Right lobe of liver (tissue), 6 donors: ENCODE results near the gene ERFE. TPM values are rescaled to one million over a fixed set of nuclear protein-coding genes. Genes with fewer than 3 reads are reported as not detected.
A peak's percentile ranks its signal among the peaks of the same experiment; 100 is the strongest.

Experiments used
- ATAC-seq, 4 donors: fragments of 200-7000 bp; cut with Tn5 transposase; one replicate each; pipeline ENCODE4 v1.9.1; 2020; ENCODE audit warnings: mild to moderate bottlenecking in 4 of 4, moderate library complexity in 4 of 4
- DNase-seq, 3 donors: peaks; one replicate each; pipeline ENCODE4 v3.0.0-alpha.2; 2020
- H3K27ac ChIP-seq, 3 donors: fragments of 200-600 bp; one replicate each; pipeline ENCODE4 v1.8.0; 2022
- H3K27me3 ChIP-seq, 2 donors: fragments of 200-600 bp; one replicate each; pipeline ENCODE4 v1.8.0; 2022
- H3K36me3 ChIP-seq, 4 donors: fragments of 200-600 bp; sonication (generic) in 1 of 4; one replicate each; pipeline versions ENCODE4 v1.5.1 to v1.8.0; 2017 to 2022; ENCODE audit warnings: control low read depth in 1 of 4
- H3K4me1 ChIP-seq, 4 donors: fragments of 200-600 bp; sonication (generic) in 1 of 4; one replicate each; pipeline versions ENCODE4 v1.5.1 to v1.8.0; 2017 to 2022; ENCODE audit warnings: control low read depth in 1 of 4
- H3K4me3 ChIP-seq, 3 donors: fragments of 200-600 bp; one replicate each; pipeline ENCODE4 v1.8.0; 2022
- H3K9me3 ChIP-seq, 4 donors: fragments of 200-600 bp; sonication (generic) in 1 of 4; one replicate each; pipeline versions ENCODE4 v1.5.1 to v1.8.0; 2017 to 2022; ENCODE audit warnings: control low read depth in 1 of 4
- POLR2A ChIP-seq: fragments of 450-650 bp; IDR thresholded peaks from one replicate; pipeline ENCODE4 v1.6.1; 2017; ENCODE audit warnings: antibody characterized with exemption, mild to moderate bottlenecking
- WGBS: methylation state at CpG from one replicate; pipeline ENCODE4 v1.1.6; 2018; ENCODE audit warnings: low coverage, low lambda C conversion rate; ENCODE audit not compliant: insufficient coverage; ENCODE audit errors: missing lambda C conversion rate; 5-methylcytosine and 5-hydroxymethylcytosine counted together
- intact Hi-C, 2 donors: fragments of 100-400 bp; cut with DNase I; formaldehyde crosslinking; loops; one replicate each; pipeline versions ENCODE4 v1.11.2 to v1.14.1; 2022
- total RNA-seq, 6 experiments: library from RNA; depleted of rRNA in 2 of 6; stranded (reverse); fragments of >200 nt in 2 of 6; fragmentation: NEBNext Ultra II Directional in 3 of 6; extraction: Animal tissue kit (Norgen Biotek cat#: 25700) in 3 of 6; gene quantifications; one replicate each; pipeline versions ENCODE4 v1.1.0 to v1.2.4, GENCODE V29; 2016 to 2023
- TF ChIP-seq, protein P1 (sequence below), 4 donors: fragments of 200-600 bp in 3 of 4; fragments of 450-650 bp in 1 of 4; IDR thresholded peaks; one replicate each; pipeline versions ENCODE4 v1.5.1 to v1.8.0; 2016 to 2022; ENCODE audit warnings: antibody characterized with exemption in 4 of 4, mild to moderate bottlenecking in 2 of 4
- donor health status: DM: no; HTN: yes; CAD: no.
- donor health status: DM: no; HTN: no; CAD: no.
- donor health status: DM: no; HTN: no; CAD: no.
- donor health status: DM: no; HTN: yes; CAD: no.
- donor health status: DM: no; HTN: yes; CAD: no.

Gene ERFE
- total RNA-seq, 6 experiments from 2014 or later, result 0.27 to 1.4 (median 0.31) TPM; not detected in 3

DNA sequence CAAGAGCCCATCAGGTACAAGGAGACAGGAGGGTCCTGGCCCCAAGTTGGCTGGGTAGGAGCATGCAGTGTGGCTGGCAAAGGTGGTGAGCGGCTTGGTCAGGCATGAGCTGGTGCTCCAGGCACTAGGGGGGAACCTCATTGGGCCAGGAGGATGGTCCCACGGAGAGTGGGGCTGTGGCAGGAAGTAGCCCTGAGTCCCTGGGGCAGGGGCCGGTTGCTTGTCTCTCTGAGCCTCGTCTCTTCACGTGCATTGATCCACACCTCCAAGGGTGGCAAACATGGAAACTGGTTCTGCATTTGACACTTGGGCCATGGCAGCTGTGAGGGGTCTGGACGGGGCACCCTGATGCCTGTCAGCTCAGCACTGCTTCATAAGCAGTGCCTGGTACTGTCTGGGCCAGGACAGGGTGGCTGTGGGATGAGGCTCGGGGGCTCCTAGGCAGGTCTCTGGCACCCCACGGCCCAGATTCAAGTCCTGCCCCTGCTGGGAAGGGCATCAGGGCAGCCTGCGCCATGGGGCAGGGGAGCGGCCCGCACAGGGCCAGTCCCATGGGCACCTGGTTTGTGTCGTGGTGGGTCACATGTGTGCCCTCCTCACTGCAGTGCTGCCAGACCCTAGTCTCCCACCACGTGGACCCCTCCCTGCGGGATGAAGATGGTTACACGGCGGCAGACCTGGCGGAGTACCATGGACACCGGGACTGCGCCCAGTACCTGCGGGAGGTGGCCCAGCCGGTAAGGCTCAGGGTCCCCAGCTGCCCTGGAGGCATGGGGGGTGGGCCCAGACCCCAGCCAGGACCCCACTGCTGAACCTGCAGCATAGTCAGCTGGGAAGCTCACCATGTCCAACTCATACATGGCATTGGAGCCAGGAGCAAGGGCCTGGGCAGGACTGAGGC, 42.2 kb upstream of the ERFE start:
- Histone ChIP-seq H3K27me3 (no peaks in the 10 kb centered on the region), H3K4me3 (no peak overlapping the region), H3K36me3 (no peaks in the 10 kb centered on the region), H3K27ac (no peak overlapping the region), H3K9me3 (no peaks in the 10 kb centered on the region), H3K4me1 (no peaks in the 10 kb centered on the region)
- intact Hi-C loops, result no loop called here
- ATAC-seq (peak in 1 of 4 donors; percentile 18), DNase-seq (peak in 2 of 3 donors; percentile 18 to 47)
- TF ChIP-seq, protein P1, sequence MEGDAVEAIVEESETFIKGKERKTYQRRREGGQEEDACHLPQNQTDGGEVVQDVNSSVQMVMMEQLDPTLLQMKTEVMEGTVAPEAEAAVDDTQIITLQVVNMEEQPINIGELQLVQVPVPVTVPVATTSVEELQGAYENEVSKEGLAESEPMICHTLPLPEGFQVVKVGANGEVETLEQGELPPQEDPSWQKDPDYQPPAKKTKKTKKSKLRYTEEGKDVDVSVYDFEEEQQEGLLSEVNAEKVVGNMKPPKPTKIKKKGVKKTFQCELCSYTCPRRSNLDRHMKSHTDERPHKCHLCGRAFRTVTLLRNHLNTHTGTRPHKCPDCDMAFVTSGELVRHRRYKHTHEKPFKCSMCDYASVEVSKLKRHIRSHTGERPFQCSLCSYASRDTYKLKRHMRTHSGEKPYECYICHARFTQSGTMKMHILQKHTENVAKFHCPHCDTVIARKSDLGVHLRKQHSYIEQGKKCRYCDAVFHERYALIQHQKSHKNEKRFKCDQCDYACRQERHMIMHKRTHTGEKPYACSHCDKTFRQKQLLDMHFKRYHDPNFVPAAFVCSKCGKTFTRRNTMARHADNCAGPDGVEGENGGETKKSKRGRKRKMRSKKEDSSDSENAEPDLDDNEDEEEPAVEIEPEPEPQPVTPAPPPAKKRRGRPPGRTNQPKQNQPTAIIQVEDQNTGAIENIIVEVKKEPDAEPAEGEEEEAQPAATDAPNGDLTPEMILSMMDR (IDR thresholded peaks at IDR 0.05), result no peak
- no peak for TF ChIP-seq POLR2A
- WGBS, result 100% methylated on average over 1 of the region's 21 CpGs

DNA sequence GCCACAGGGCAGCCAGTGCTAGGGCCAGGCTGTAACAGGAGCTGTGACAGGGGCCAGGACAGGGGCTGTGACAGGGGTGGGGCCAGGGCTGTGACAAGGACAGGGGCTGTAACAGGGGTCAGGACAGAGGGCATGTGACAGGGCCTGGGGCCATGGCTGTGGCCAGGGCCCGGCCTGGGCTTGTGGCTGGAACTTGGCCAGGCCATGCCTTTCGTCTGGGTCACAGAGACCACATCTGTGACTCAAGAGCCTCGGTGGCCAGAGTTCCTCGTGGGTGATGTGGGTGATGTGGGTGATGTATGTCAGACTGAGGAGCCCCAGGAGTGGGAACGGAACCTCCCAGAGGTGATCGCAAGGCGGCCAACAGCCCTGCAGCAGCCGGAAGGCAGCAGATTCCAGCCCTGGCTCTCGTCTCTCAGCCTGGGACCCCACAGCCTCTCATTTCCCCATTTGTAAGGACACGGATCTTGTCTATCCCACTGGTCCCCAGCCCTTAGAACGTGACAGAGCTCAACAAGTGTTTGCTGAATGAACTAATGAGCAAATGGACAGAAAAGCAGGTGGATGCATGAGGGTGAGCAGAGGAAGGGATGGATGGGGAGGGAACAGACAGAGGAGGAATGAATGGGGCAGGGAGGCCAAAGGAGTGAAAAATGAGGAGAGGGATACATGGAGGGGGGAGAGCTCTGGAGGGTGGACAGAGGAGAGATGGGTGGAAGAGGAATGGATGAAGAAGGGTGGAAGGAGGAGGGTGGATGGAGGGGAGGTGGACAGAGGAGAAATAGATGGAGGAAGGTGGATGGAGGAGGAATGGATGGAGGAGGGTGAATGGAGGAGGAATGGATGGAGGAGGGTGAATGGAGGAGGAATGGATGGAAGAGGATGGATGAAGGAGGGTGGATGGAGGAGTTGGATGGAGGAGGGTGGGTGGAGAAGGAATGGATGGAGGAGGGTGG, 41.3 kb upstream of the ERFE start:
- 67% methylated on average over 2 of the region's 11 CpGs for WGBS
- peak in 1 of 3 donors; percentile 38 for DNase-seq
- intact Hi-C loops, result no loop called here

DNA sequence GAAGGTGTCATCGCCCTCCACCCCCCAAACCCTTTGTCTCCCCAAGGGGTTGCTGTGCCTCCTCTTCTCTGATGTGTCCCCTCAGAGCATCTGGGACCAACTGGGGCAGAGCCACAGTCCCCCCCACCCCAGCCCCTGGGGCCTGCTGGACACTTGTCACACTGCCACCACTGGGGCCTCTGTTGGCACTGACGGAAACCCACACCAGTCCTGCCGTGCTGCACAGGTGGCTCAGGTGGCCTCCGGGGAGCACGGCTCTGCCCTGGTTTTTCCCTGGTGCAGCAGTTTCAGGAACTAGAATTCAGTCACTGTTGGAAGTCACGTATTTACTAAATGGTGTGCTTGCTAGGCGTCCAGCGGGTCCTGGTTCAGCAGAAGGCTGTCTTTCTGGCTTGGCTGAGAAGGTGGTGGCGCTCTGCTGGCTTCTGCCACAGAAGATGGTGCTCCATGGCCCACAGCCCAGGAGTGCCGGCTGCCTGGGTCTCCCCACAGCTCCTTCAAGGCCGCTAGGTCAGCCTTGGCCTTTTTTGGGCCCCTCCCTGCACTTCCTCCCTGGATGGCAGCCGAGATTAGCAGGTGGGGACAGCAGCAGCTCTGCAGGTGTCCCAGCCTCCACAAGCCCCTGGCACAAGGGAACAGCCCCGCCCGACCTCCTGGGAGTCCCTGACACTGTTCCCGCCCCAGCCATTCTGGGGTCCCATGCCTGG, 38.9 kb upstream of the ERFE start:
- DNase-seq, result peak in 2 of 3 donors; percentile 14 to 41
- Histone ChIP-seq H3K4me3 (no peak overlapping the region), H3K27me3 (no peaks in the 10 kb centered on the region), H3K27ac (no peak overlapping the region), H3K9me3 (no peaks in the 10 kb centered on the region), H3K4me1 (no peaks in the 10 kb centered on the region), H3K36me3 (no peaks in the 10 kb centered on the region)
- 57% methylated on average over 4 of the region's 15 CpGs for WGBS
- ATAC-seq, result no peak
- TF ChIP-seq, protein P1 (IDR thresholded peaks at IDR 0.05), result no peak
- no peak for TF ChIP-seq POLR2A
- intact Hi-C loops, result no loop called here

More for the DNA sequence above, 41.3 kb upstream of the ERFE start:
- ATAC-seq, result peak in 1 of 4 donors; percentile 3
- Histone ChIP-seq H3K4me3 (no peak overlapping the region), H3K27ac (no peak overlapping the region), H3K27me3 (no peaks in the 10 kb centered on the region), H3K4me1 (no peaks in the 10 kb centered on the region), H3K36me3 (no peaks in the 10 kb centered on the region), H3K9me3 (no peaks in the 10 kb centered on the region)
- TF ChIP-seq POLR2A, result no peak
- TF ChIP-seq, protein P1 (IDR thresholded peaks at IDR 0.05), result no peak
